Measurements from ENCODE around the gene APOD.
"Not testable (repeated sequence)": the region's sequence is repeated elsewhere in the genome, so short reads cannot be mapped to it uniquely, and the experiment has no call there.

APOD gene

DNA sequence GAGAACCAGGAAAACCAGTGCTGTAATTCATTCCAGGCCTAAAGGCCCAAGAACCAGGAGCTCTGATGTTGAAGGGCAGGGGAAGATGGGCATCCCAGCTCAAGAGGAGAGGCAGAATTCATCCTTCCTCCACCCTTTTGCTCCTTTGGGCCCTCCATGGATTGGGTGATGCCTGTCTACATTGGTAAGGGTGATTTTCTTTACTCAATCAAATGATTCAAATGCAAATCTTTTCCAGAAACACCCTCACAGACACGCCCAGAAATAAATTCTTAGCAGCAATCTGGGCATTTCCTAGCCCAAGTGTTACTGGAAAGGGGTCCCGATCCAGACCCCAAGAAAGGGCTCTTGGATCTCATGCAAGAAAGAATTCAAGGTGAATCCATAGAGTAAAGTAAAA, 17.6 kb upstream of the APOD start:
- Mint-ChIP-seq H3K27ac (no peak overlapping the region), H3K27me3 (no peaks in the 10 kb centered on the region), H3K4me3 (no peak overlapping the region), H3K4me1 (peaks cover 6% of the 10 kb centered on the region), H3K9me3 (peaks cover 10 to 13% of the 10 kb centered on the region in 2 donors)
- ATAC-seq (no peak), DNase-seq (no peak)

DNA sequence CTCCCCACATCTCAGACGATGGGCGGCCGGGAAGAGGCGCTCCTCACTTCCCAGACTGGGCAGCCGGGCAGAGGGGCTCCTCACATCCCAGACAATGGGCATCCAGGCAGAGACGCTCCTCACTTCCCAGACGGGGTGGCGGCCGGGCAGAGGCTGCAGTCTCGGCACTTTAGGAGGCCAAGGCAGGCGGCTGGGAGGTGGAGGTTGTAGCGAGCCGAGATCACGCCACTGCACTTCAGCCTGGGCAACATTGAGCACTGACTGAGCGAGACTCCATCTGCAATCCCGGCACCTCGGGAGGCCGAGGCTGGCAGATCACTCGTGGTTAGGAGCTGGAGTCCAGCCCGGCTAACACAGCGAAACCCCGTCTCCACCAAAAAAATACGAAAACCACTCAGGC, 16.2 kb upstream of the APOD start:
- H3K4me1 Mint-ChIP-seq, ATAC-seq, H3K4me3 Mint-ChIP-seq, H3K27me3 Mint-ChIP-seq, H3K27ac Mint-ChIP-seq, H3K9me3 Mint-ChIP-seq, DNase-seq: not testable (repeated sequence)

DNA sequence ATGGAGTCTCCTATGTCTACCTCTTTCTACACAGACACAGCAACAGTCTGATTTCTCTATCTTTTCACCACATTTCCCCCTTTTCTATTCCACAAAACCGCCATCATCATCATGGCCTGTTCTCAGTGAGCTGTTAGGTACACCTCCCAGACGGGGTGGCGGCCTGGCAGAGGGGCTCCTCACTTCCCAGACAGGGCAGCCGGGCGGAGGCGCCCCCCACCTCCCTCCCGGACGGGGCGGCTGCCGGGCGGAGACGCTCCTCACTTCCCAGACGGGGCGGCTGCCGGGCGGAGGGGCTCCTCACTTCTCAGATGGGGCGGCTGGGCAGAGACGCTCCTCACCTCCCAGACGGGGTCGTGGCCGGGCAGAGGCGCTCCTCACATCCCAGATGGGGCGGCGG, 15.8 kb upstream of the APOD start:
- not testable (repeated sequence) for H3K27ac Mint-ChIP-seq, H3K4me3 Mint-ChIP-seq, H3K27me3 Mint-ChIP-seq, ATAC-seq, H3K4me1 Mint-ChIP-seq, DNase-seq, H3K9me3 Mint-ChIP-seq

DNA sequence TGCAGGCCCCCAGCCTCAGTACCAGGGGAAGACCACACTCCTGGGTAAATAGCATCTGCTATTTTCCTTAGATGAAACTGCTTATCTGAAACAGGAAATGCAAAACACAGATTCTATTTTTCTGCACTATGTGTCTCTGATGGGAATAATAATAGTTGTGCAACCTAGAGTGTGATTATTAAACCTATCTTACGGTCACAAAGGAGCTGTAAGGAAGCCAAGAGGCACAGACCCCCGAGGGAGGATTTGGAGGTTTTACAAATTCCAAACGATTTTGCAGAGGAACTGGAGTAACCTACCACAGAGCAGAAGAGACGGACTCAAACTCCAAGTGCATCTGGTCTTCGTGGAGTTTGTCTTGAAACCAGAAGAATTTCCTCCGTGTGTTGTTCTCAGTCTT, 14.1 kb upstream of the APOD start:
- Mint-ChIP-seq H3K27ac (no peak overlapping the region), H3K4me1 (peaks cover 6% of the 10 kb centered on the region)

DNA sequence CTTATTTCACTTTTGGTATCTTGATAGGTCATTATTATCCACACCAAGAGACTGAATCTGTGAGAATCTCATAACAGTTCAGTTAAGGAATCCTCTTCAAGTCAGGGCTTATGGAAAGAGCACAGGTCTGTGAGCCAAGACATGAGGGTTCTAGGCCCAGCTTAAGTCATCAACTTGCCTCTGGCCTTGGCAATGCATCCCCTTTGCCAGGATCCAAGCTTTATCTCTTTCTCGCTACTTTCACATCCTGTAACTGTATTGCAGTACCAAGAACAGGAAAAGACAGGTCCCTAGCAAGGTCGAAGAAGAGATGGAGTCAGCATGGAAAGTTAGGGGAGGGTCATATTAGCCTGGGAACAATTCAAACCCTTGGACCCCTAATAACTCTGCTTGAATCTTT, 13.5 kb upstream of the APOD start:
- ATAC-seq (no peak), DNase-seq (no peak)
- no peak overlapping the region for H3K27ac Mint-ChIP-seq
- peaks cover 6% of the 10 kb centered on the region for H3K4me1 Mint-ChIP-seq
- H3K4me3 Mint-ChIP-seq: no peak overlapping the region
- no peaks in the 10 kb centered on the region for H3K27me3 Mint-ChIP-seq
- H3K9me3 Mint-ChIP-seq: no peaks in the 10 kb centered on the region

More for the DNA sequence above, 14.1 kb upstream of the APOD start:
- H3K4me3 Mint-ChIP-seq: no peak overlapping the region
- DNase-seq (no peak), ATAC-seq (no peak)
- H3K9me3 Mint-ChIP-seq: no peaks in the 10 kb centered on the region
- no peaks in the 10 kb centered on the region for H3K27me3 Mint-ChIP-seq

DNA sequence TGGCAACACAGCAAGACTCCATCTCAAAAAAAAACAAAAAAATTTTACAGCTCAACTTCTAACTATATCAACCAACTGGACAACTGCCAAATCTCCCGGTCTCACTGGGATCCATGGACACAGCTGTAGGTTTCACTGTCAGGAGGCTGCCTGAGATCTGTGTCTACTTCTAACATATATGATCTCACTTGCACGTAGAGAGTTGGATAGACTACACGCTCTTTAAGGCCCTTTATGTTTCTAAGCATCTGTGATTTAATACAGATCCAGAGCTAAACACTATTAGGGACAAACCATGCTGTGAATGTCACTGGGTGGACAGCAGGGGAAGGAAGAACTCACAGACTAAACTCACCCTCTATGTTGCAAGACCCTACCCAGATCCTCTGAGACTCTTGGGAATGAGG, 13.0 kb upstream of the APOD start:
- H3K4me3 Mint-ChIP-seq: no peak overlapping the region
- ATAC-seq (no peak), DNase-seq (no peak)
- H3K27ac Mint-ChIP-seq: no peak overlapping the region
- H3K4me1 Mint-ChIP-seq: peaks cover 6% of the 10 kb centered on the region
- H3K27me3 Mint-ChIP-seq: no peaks in the 10 kb centered on the region
- H3K9me3 Mint-ChIP-seq: no peaks in the 10 kb centered on the region

DNA sequence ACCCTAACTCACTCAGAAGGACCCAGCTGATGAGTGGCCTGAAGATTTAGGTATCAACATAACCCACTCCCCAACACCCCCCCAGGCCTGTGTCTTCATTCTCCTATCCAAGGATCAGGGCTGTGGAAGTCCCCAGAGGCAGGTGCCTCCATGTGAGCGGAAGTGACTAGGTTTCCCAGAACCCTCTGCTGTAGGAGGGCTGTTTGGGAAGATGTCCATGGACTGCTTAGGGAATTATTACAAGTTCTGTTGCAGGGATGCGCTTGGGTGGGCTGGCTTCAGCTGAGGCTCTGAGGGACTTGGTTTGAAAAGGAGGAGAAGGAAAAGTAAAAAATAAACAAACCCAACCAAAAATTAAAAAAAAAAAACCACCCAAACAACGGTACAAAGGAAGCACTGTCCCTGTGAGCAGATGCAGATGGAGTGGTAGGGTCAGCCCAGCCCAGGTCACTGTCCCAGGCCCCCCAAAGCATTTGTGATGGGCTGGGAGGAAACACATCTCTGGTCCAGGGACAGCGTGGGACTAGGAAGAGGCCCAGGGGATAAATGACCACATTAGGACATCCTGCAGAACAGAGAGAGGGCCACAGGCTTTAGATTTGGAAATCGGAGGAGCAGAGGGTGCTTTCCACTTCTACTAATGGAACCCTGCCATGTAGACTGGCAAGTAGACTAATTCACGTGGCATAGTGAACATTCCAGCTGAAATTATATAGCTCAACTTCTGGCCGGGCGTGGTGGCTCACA, 12.2 kb upstream of the APOD start:
- DNase-seq (no peak), ATAC-seq (no peak)
- no peaks in the 10 kb centered on the region for H3K9me3 Mint-ChIP-seq
- no peak overlapping the region for H3K4me3 Mint-ChIP-seq
- peak overlapping the region; percentile 3 to 75 for H3K27ac Mint-ChIP-seq
- no peaks in the 10 kb centered on the region for H3K27me3 Mint-ChIP-seq
- peaks cover 6% of the 10 kb centered on the region for H3K4me1 Mint-ChIP-seq

DNA sequence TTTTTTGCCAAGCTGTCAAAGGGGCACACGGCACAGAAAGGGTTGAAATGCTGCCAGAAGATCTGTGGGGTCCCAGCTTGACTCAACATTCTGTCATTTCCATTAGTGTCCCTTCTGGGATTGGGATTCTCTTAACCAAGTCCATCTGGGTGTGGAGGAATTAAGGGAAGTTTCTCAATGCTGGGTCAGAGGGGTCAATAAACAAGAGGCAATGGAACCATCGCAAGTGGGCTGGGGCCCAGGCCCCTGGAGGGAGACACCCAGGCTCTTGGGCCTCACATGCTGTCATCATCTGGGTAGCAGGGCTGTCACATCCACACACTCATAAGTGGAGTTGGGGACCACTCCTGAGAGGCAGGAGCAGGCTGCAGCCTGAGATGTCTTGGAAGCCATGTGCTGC, 8.1 kb upstream of the APOD start:
- no peaks in the 10 kb centered on the region for H3K9me3 Mint-ChIP-seq
- ATAC-seq: no peak
- H3K27ac Mint-ChIP-seq: no peak overlapping the region
- no peaks in the 10 kb centered on the region for H3K27me3 Mint-ChIP-seq
- H3K4me1 Mint-ChIP-seq: no peaks in the 10 kb centered on the region
- DNase-seq: no peak
- no peak overlapping the region for H3K4me3 Mint-ChIP-seq

DNA sequence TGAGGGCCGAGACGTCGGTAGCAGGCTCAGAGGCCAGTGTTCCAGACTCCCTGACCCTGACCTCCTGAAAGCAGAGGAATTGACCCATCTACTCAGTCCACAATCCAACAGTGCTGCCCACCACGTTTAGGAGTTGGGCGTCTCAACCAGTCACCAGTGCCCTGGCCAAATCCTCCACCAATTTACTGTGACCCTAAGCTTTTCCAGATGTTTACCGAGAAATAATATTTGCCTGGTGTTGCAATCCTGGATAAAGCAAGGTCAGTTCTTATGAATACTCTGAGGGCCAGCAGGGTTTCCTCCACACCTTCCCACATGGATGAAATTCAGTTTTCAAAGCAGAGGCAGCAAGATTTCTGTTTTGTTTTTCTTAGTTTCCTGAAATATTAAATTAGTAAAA, 7.5 kb upstream of the APOD start:
- no peak overlapping the region for H3K4me3 Mint-ChIP-seq
- no peaks in the 10 kb centered on the region for H3K4me1 Mint-ChIP-seq
- ATAC-seq (no peak), DNase-seq (no peak)
- H3K27me3 Mint-ChIP-seq: no peaks in the 10 kb centered on the region
- no peak overlapping the region for H3K27ac Mint-ChIP-seq
- no peaks in the 10 kb centered on the region for H3K9me3 Mint-ChIP-seq

DNA sequence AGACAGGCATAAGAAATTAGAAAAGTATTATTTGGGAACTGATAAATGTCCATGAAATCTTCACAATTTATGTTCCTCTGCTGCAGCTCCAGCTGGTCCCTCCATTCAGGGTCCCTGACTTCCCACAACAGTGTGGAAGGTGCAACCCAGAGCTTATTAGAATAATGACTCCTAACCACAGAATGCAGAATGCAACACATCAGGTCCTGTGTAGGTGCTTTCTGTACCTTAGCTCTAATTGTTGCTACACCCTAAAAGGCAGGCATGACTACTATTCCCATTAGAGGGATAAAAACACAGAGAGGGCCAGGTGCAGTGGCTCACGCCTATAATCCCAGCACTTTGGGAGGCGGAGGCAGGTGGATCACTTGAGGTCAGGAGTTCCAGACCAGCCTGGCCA, 6.6 kb upstream of the APOD start:
- H3K27ac Mint-ChIP-seq, H3K27me3 Mint-ChIP-seq, ATAC-seq, DNase-seq, H3K4me1 Mint-ChIP-seq, H3K9me3 Mint-ChIP-seq: not testable (repeated sequence)
- H3K4me3 Mint-ChIP-seq: peak overlapping the region in 1 of 2 donors; percentile 1

DNA sequence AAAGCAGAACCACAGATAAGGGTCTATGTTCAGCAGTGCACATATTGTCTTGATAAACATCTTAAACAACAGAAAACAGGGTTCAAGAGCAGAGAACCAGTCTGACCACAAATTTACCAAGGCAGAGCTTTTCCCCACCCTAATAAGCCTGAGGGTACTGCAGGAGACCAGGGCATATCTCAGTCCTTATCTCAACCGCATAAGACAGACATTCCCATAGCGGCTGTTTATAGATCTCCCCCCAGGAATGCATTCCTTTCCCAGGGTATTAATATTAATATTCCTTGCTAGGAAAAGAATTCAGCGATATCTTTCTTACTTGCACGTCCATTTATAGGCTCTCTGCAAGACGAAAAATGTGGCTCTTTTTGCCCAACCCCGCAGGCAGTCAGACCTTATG, 6.1 kb upstream of the APOD start:
- H3K4me1 Mint-ChIP-seq, H3K4me3 Mint-ChIP-seq, ATAC-seq, H3K27ac Mint-ChIP-seq, H3K9me3 Mint-ChIP-seq, H3K27me3 Mint-ChIP-seq, DNase-seq: not testable (repeated sequence)

DNA sequence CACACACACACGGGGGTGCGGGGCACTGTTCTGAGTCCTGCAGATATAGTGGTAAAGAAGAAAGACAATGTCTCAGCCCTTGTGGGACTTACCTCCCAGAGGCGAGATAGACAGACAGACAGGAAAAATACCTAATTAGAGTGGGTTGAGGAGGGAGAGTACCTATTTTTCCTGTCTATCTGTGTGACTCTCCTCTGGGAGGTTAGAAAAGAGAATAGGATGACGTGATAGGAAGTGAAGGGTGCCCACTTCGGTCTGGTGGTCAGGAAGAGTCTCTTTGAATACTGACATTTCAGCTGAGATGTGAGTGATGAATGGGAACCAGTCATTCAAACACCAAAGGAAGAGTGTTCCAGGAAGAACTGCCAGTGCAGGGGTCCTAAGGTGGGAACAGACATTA, 4.1 kb upstream of the APOD start:
- DNase-seq: peak in 1 of 2 donors; percentile 49
- ATAC-seq: peak; percentile 75
- no peaks in the 10 kb centered on the region for H3K27me3 Mint-ChIP-seq
- no peak overlapping the region for H3K27ac Mint-ChIP-seq
- no peak overlapping the region for H3K4me3 Mint-ChIP-seq
- H3K4me1 Mint-ChIP-seq: peaks cover 13% of the 10 kb centered on the region
- H3K9me3 Mint-ChIP-seq: no peaks in the 10 kb centered on the region

DNA sequence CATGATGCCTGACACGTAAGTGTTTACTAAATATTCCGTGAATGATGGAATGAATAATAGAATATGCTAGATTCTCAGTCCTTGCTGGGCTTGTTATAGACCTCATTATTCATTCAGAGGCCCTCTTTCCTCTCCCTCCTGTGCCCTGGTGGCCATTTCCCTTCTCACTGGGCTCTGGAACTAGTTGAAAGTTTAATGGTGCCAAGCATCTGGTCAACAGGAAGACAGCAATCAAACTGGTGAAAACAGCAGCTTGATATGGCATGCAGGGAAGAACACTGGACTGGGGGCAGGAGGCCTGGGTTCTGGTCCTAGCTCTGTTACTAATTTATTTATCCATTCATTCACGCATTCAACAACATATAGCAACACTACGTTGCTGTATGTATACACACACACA, 3.7 kb upstream of the APOD start:
- H3K4me1 Mint-ChIP-seq: peaks cover 13% of the 10 kb centered on the region
- H3K9me3 Mint-ChIP-seq: no peaks in the 10 kb centered on the region
- no peak overlapping the region for H3K4me3 Mint-ChIP-seq
- ATAC-seq: peak; percentile 21
- H3K27me3 Mint-ChIP-seq: no peaks in the 10 kb centered on the region
- no peak overlapping the region for H3K27ac Mint-ChIP-seq
- no peak for DNase-seq

DNA sequence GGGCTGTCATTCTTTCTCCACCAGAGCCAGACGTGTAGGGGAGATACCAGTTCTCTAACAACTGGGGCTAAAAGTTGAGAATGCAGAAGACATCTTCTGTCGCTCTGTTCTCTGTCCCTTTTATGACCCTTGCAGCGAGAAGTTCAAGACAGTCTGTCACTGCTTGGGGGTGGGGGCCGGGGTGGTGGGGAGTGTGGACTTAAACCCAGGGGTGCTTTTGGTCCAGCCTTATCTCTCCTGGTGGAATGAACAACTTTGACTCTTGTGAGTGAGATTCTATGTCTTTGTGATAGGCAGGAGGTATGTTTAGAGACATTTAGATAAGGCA, 767 bp upstream of the APOD start:
- H3K27me3 Mint-ChIP-seq: no peaks in the 10 kb centered on the region
- peaks cover 36% of the 10 kb centered on the region for H3K4me1 Mint-ChIP-seq
- DNase-seq: no peak
- H3K9me3 Mint-ChIP-seq: no peaks in the 10 kb centered on the region
- H3K4me3 Mint-ChIP-seq: no peak overlapping the region
- H3K27ac Mint-ChIP-seq: peak overlapping the region in 1 of 2 donors; percentile 36
- no peak for ATAC-seq

DNA sequence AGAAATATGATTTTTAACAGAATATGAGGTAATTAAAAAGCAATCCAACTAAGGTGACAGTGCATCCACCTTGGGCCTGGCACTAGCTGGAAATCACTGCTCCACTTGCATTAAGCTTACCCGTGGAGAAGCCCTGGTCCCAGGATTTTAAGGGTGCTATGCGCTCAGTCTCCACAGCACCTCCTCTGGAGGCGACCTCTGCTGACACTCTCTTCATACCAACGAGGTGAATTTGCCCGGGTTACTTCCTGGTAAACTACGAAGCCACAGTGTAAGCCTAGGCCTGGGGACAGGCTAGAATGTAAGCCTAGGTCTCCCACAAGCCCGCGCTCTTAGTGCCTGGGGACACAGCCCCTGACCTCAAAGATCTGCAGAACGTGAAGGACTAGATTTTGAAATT, 793 bp downstream of the APOD start:
- ATAC-seq (no peak), DNase-seq (no peak)
- Mint-ChIP-seq H3K9me3 (no peaks in the 10 kb centered on the region), H3K4me1 (peaks cover 37% of the 10 kb centered on the region), H3K27me3 (no peaks in the 10 kb centered on the region), H3K27ac (no peak overlapping the region), H3K4me3 (no peak overlapping the region)

DNA sequence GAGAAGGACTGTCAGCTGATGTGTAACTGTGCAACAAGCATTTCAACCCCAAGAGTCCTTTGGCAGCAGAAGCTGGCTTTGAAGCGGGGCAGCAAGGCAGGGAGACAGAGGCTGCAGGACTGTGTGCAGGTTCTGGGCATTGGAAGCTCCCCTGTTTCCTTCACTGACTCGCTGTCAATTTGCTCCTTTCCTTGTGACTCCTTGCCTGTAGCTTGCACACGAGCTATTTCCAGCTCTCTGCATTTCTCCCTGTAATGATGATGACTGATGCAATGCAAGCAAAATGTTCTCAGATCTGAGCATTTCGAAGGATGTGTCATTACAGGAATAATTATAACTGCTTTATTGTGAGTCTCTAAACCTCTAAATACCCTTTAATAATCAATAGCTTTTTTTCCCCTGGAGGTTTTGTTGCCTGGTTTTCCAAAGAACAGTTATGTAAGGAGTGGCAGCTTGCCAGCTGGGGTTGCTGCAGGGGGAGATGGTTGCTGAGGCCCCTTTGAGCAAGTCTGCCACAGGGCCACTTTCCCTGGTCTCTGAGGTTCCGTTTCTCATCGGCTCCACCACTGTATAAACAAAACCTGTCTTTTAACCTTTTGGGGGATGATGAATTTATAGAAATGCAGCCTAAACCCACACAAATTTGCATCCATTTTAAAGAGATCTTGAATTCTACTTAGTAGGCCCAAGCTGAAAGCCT, 2.8 kb downstream of the APOD start:
- peaks cover 37% of the 10 kb centered on the region for H3K4me1 Mint-ChIP-seq
- ATAC-seq (peak; percentile 71), DNase-seq (peak in 1 of 2 donors; percentile 21)
- peak overlapping the region; percentile 38 to 49 for H3K27ac Mint-ChIP-seq
- H3K4me3 Mint-ChIP-seq: no peak overlapping the region
- H3K9me3 Mint-ChIP-seq: no peaks in the 10 kb centered on the region
- no peaks in the 10 kb centered on the region for H3K27me3 Mint-ChIP-seq

DNA sequence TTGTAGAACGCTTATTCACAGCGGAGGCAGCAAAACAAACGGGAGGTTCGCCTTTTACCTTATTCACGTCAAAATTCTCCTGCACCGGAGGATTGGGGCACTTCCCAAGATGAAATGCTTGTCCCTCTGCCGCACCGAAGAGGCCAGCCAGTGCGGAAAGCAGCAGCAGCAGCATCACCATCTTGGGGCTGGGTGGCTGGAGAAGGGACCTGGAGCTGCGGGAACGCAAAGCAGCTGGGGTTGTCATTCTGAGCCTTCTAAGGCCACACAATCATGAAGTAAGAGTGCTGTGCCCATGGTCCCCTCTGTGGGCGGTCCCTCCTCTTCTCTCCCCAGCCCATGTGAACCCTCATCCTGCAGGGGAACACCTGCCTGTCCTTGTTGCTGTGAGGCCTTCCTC, 4.5 kb downstream of the APOD start:
- Mint-ChIP-seq H3K4me1 (peaks cover 30% of the 10 kb centered on the region), H3K27ac (no peak overlapping the region), H3K9me3 (no peaks in the 10 kb centered on the region), H3K4me3 (no peak overlapping the region), H3K27me3 (no peaks in the 10 kb centered on the region)
- DNase-seq: no peak
- ATAC-seq: no peak

Measured in stimulated activated naive CD8-positive, alpha-beta T cell treated with anti-CD3 and anti-CD28 coated beads, Interleukin-15, amount 100 ng/mL, for 72 hours (primary cell).